Dendritic cell treated with granulocyte-macrophage colony-stimulating factor and Interleukin-4, amounts not matched to agents 40 ng/mL and 50 ng/mL, for 4 days (primary cell): ENCODE data around the gene SENP6.

ENCODE experiments used
- H3K27ac Mint-ChIP-seq: one replicate; pipeline ENCODE4 v1.8.0; 2022; ENCODE audit warnings: mild to moderate bottlenecking, mixed read lengths
- H3K27me3 Mint-ChIP-seq: one replicate; pipeline ENCODE4 v1.8.0; 2022; ENCODE audit warnings: mild to moderate bottlenecking, mixed read lengths
- H3K36me3 Mint-ChIP-seq: one replicate; pipeline ENCODE4 v1.8.0; 2022; ENCODE audit warnings: low read depth, mixed read lengths
- H3K4me1 Mint-ChIP-seq: one replicate; pipeline ENCODE4 v1.8.0; 2022; ENCODE audit warnings: low read depth, mixed read lengths
- H3K4me3 Mint-ChIP-seq: one replicate; pipeline ENCODE4 v1.8.0; 2022; ENCODE audit warnings: mild to moderate bottlenecking, moderate library complexity, mixed read lengths
- H3K9me3 Mint-ChIP-seq: one replicate; pipeline ENCODE4 v1.8.0; 2022; ENCODE audit warnings: mixed read lengths
- intact Hi-C: fragments of 100-400 bp; cut with micrococcal nuclease; formaldehyde crosslinking; loops from one replicate; pipeline ENCODE4 v1.15.0; 2022

Gene SENP6

DNA sequence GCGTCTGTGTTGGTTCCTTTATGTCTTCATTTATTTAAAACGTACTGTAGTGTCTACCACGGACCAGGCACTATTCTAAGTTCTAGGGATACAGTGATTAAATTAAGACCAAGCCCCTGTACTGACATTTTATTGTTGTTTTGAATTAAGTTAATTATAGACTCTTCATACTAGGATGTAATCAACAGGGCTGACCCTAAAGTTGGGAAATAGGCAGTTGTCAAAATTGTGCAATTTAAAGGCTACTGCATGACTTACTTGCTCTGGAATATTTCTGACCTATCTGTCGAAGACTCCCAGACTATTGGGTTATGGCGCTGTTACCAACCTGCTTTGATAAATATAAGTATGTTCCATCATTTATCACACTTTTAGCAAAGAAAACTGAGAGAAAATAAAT is 154.0 kb downstream of the SENP6 start:
- intact Hi-C loops = no loop called here
- Mint-ChIP-seq H3K36me3 (no peaks in the 10 kb centered on the region), H3K27me3 (peaks cover 73% of the 10 kb centered on the region), H3K4me1 (no peaks in the 10 kb centered on the region), H3K9me3 (no peaks in the 10 kb centered on the region), H3K4me3 (no peak overlapping the region), H3K27ac (no peak overlapping the region)

GRCh38 chr6:75757295-75757694 is 155.6 kb downstream of the SENP6 start:
- Mint-ChIP-seq H3K27me3 (peaks cover 71% of the 10 kb centered on the region), H3K36me3 (no peaks in the 10 kb centered on the region), H3K27ac (no peak overlapping the region), H3K9me3 (no peaks in the 10 kb centered on the region), H3K4me1 (no peaks in the 10 kb centered on the region), H3K4me3 (no peak overlapping the region)
- intact Hi-C loops = no loop called here

DNA sequence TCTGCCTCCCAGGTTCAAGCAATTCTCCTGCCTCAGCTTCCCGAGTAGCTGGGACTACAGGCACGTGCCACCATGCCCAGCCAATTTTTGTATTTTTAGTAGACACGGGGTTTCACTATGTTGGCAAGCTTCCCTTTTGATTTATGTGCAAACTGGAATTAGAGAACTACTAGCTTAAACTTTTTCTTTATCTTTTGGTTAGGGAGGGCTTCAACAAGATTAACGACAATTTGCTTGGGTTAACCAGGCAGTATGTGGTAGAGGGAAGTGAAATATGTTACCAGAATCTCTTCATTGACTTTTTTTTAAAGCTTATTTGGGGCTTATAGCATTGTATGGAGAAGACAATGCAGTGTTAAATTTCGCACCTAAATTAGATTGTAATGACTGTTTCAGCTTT is 156.4 kb downstream of the SENP6 start:
- intact Hi-C loops = no loop called here
- Mint-ChIP-seq H3K27me3 (peaks cover 69% of the 10 kb centered on the region), H3K36me3 (no peaks in the 10 kb centered on the region), H3K27ac (no peak overlapping the region), H3K4me1 (no peaks in the 10 kb centered on the region), H3K9me3 (no peaks in the 10 kb centered on the region), H3K4me3 (no peak overlapping the region)

DNA sequence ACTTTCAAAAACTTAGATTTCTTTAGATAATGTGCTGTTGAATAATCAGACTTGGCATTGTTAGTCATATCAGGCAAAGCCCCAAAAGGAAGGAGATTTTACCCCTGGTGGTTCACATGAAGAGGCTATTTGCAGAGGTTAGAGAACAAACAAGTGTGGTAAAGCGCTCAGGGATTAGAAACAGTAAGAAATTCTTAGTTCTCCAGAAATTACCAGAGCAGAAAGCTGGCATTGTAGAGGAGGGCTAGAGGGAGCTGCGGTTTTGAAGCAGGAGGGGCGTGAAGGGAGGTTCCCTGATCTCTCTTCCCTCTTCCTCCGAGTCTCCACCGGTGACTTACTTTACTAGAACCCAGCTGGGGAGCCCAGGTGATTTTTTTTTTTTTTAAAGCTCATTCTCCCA is 157.5 kb downstream of the SENP6 start:
- H3K27ac Mint-ChIP-seq = no peak overlapping the region
- intact Hi-C loops = no loop called here
- peaks cover 64% of the 10 kb centered on the region for H3K27me3 Mint-ChIP-seq
- H3K9me3 Mint-ChIP-seq = no peaks in the 10 kb centered on the region
- H3K36me3 Mint-ChIP-seq = no peaks in the 10 kb centered on the region
- no peak overlapping the region for H3K4me3 Mint-ChIP-seq
- H3K4me1 Mint-ChIP-seq = no peaks in the 10 kb centered on the region

GRCh38 chr6:75760320-75760719 is 158.6 kb downstream of the SENP6 start:
- H3K36me3 Mint-ChIP-seq = no peaks in the 10 kb centered on the region
- H3K27me3 Mint-ChIP-seq = peaks cover 59% of the 10 kb centered on the region
- H3K9me3 Mint-ChIP-seq = no peaks in the 10 kb centered on the region
- no peak overlapping the region for H3K27ac Mint-ChIP-seq
- H3K4me1 Mint-ChIP-seq = no peaks in the 10 kb centered on the region
- intact Hi-C loops = no loop called here
- H3K4me3 Mint-ChIP-seq = no peak overlapping the region

DNA sequence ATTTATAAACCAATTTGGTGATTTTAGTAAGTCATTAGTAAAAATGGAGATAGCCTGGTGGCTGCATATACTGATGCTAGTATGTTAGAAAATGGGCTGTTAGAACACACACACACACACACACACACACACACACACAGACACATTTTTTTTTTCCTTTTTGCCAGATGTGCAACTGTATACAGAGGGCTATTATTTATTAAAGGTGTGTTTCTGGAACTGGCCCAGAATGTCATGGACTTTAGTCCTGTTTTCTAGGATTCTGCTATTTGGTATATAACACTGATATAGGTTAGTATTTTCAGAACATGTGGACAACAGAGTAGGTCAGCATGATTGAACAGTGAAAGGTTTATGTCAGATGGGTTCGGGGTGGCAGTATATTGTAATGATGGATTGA is 159.8 kb downstream of the SENP6 start:
- peaks cover 54% of the 10 kb centered on the region for H3K27me3 Mint-ChIP-seq
- H3K27ac Mint-ChIP-seq = no peak overlapping the region
- no peaks in the 10 kb centered on the region for H3K4me1 Mint-ChIP-seq
- H3K4me3 Mint-ChIP-seq = no peak overlapping the region
- H3K36me3 Mint-ChIP-seq = no peaks in the 10 kb centered on the region
- H3K9me3 Mint-ChIP-seq = no peaks in the 10 kb centered on the region
- intact Hi-C loops = no loop called here

- H3K4me3 Mint-ChIP-seq = no peak overlapping the region
- intact Hi-C loops = no loop called here
- no peaks in the 10 kb centered on the region for H3K9me3 Mint-ChIP-seq
Observed at GRCh38 chr6:75762063-75762462, 160.4 kb downstream of the SENP6 start.

DNA sequence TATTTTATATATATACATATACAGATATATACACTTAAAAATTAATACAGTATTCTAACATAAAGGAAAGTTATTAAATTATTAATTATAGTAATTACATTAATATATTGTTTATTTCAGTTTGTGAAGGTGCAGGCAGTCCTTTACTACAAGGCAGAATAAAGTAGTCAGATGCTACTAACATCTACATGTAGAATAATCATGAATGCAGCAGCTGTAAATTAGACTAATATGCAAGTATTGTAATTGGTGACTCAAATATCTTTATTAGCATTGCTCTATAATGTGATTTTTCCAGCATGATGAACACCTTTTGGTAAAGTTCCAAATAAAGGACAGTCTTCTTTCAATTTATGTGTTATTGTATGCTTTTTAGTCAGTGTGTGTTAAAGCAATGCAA is 164.7 kb downstream of the SENP6 start:
- no peak overlapping the region for H3K27ac Mint-ChIP-seq
- no peaks in the 10 kb centered on the region for H3K9me3 Mint-ChIP-seq
- H3K4me3 Mint-ChIP-seq = no peak overlapping the region
- H3K27me3 Mint-ChIP-seq = peaks cover 26% of the 10 kb centered on the region
- H3K36me3 Mint-ChIP-seq = no peaks in the 10 kb centered on the region
- intact Hi-C loops = no loop called here
- H3K4me1 Mint-ChIP-seq = no peaks in the 10 kb centered on the region

More at GRCh38 chr6:75762063-75762462, 160.4 kb downstream of the SENP6 start:
- H3K27ac Mint-ChIP-seq = no peak overlapping the region
- H3K36me3 Mint-ChIP-seq = no peaks in the 10 kb centered on the region
- H3K27me3 Mint-ChIP-seq = peaks cover 55% of the 10 kb centered on the region
- H3K4me1 Mint-ChIP-seq = no peaks in the 10 kb centered on the region
